Heart left ventricle (tissue), 13 donors: ENCODE results near the gene LAMA1.

Source experiments
- POLR2A ChIP-seq, 2 donors: fragments of 450-650 bp; IDR thresholded peaks; one replicate each; pipeline ENCODE4 v1.6.1; 2017; ENCODE audit warnings: antibody characterized with exemption in 2 of 2, mild to moderate bottlenecking in 2 of 2, moderate library complexity in 2 of 2
- TF ChIP-seq, protein P1 (sequence below), 12 donors: fragments of 200-600 bp; sonication (generic) in 4 of 12; IDR thresholded peaks; one replicate each; pipeline versions ENCODE4 v1.5.0 to v1.8.0; 2018 to 2022; ENCODE audit warnings: antibody characterized with exemption in 12 of 12, mild to moderate bottlenecking in 5 of 12
- donor health status: ischemic (EF 13 %, LVEDD 7.1; RV severe dilation, severe dysfunction).
- donor health status: DM: no; HTN: yes; CAD: no.
- donor health status: DM: no; HTN: no; CAD: no.
- donor health status: ischemic (EF 25% LVEDD 6.9; RV normal size, moderate dysfunction).
- donor health status: ischemic (EF 25% LVEDD 5.7; RV mildly dilated, moderate dysfunction).
- donor health status: ischemic (EF 35%, LVEDD 5.7; RV mildly dilated, moderate dysfunction).
- donor health status: nonischemic (EF 11% LVEDD 7.7; RV severe dilation, severe dysfunction).
- donor health status: DM: yes; HTN: yes; CAD: no.
- donor health status: PGD.
- donor health status: ischemic (EF 29% LVEDD 5.4; RV normal size, mild dysfunction).
- donor health status: nonischemic (EF 23%, LVEDD 6.1; RV moderate dilation, normal function).

DNA sequence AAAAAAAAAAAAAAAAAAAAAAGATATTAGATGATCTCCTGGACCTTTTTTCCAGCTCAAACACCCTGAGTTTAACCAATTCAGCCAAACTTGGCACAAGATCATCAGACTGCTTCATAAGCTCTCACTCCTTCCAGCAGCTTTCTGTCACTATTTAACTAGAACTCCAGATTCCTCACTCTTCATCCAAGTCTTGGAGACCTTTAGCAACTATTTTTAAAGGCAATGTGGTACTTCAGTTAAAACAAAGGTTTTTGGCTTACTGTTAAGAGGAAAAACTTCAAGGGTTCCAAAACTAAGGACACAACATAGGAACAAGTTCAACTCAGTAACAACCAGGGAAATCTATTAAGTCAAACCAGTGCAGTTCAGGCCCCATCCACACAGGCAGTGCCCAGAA is 23.2 kb downstream of the LAMA1 start:
- TF ChIP-seq POLR2A (IDR thresholded peaks at IDR 0.05) = no peak
- TF ChIP-seq, protein P1, sequence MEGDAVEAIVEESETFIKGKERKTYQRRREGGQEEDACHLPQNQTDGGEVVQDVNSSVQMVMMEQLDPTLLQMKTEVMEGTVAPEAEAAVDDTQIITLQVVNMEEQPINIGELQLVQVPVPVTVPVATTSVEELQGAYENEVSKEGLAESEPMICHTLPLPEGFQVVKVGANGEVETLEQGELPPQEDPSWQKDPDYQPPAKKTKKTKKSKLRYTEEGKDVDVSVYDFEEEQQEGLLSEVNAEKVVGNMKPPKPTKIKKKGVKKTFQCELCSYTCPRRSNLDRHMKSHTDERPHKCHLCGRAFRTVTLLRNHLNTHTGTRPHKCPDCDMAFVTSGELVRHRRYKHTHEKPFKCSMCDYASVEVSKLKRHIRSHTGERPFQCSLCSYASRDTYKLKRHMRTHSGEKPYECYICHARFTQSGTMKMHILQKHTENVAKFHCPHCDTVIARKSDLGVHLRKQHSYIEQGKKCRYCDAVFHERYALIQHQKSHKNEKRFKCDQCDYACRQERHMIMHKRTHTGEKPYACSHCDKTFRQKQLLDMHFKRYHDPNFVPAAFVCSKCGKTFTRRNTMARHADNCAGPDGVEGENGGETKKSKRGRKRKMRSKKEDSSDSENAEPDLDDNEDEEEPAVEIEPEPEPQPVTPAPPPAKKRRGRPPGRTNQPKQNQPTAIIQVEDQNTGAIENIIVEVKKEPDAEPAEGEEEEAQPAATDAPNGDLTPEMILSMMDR (IDR thresholded peaks at IDR 0.05) = no peak
